HK-2 (cell line): ENCODE data around the gene C2.
"Not testable (repeated sequence)": the region's sequence is repeated elsewhere in the genome, so short reads cannot be mapped to it uniquely, and the experiment has no call there.

Experiments
- DNase-seq: peaks from one replicate; pipeline ENCODE4 v3.0.0-alpha.2; 2018; ENCODE audit not compliant: unreplicated experiment

The C2 gene

GRCh38 chr6:31978831-31979230, 51.3 kb downstream of the C2 start:
- no peak for DNase-seq

GRCh38 chr6:31979238-31979898, 51.9 kb downstream of the C2 start:
- DNase-seq = no peak

- DNase-seq = not testable (repeated sequence)
These were observed 52.8 kb downstream of the C2 start for GRCh38 chr6:31980195-31980876.

- DNase-seq = not testable (repeated sequence)
These were observed 53.5 kb downstream of the C2 start for GRCh38 chr6:31980998-31981397.

- not testable (repeated sequence) for DNase-seq
These were observed 54.2 kb downstream of the C2 start, which contains the start of gene C4A for GRCh38 chr6:31981744-31982143. C4A (plus strand) TSS chr6:31982057; CDS start chr6:31982108, 51 bp downstream.

GRCh38 chr6:31989363-31989762, 61.8 kb downstream of the C2 start:
- DNase-seq = not testable (repeated sequence)

GRCh38 chr6:31994421-31994820, 66.9 kb downstream of the C2 start:
- DNase-seq = not testable (repeated sequence)
